Middle frontal gyrus (tissue), 1 donor: ENCODE measurements around the gene P4HB.

Experiments
- DNase-seq: peaks from one replicate; pipeline ENCODE4 v3.0.0-alpha.2; 2015; ENCODE audit warnings: low spot score; ENCODE audit errors: extremely low spot score

The P4HB gene

DNA sequence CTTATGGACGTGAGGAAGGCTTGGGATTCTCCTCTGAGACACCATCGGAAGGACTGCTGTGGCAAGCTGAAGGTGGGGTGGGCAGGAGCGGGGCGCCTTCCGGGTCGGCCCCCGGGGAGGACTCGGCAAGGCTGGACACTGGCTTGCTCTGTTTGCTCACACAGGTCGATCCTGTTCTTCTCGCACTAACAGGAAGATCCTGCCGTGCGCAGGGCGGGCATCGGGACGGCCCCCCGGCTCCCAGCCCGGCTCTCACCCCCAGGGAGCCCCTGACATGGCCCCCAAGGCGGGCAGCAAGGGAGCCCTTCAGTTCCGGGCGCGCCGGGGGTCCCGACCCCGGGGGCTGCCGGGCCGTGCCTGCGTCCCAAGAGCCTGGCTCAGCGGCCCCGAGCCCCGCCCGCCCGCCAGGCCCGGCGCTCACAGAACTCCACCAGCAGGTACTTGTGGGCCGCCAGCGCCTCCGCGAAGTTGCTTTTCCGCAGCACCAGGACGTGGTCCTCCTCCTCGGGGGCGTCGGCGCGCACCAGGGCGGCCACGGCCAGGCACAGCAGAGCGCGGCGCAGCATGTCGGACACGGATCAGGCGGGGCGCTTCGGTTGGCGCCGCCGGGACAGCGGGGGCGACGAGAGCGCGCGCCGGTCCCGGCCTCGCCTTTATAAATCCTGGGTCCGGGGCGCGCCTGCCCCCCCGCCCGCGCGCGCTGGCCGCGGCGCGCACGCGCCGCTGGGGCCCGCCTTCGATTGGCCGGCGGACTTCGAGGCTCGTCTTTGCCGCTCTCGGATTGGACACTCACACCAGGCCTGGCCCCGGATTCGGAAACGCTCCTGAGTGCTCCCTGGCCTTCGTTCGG lies at the start of gene P4HB:
Gene P4HB, minus strand, starts transcription at position 630 of the 850 bp plus-strand sequence. Its CDS starts 64 bp downstream, at position 566.
- no peak for DNase-seq

DNA sequence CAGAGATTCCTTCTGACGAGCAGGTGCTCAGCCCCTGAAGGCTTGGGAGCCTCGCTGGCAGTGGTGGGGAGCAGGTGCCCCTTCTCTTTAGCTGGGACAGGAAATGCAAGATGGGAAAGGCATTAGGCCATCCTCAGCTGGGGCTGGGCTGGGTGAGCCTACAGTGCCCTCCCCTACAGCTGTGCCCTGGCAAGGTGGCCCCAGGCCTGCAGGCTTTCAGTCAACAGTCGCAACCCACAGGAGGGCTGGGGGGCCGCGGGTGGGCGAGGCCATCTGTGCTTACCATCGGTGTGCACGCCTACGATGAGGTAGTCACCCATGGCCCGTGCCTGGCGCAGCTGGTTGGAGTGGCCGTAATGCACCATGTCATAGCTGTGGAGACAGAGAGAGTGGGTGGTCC lies 48.9 kb upstream of the P4HB start:
- DNase-seq, result no peak

DNA sequence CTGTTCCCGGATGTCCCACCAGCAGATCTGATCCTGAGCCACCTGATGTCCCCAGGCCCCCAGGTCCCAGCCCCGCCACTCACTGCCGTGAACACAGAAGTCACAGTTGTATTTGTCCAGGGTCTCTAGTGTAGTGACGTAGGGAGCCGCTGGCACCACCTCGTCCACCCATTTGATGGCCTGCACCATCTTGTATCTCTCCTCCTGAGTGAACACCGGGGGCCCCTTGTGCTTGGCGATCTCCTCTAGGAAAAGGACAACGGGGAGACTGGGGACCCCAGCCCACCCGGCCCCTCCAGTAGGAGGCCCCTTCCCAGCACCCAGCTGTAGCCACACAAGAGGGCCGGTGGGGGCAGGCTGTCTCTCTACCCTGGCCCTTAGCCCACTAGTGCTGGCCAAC lies 48.5 kb upstream of the P4HB start:
- no peak for DNase-seq

DNA sequence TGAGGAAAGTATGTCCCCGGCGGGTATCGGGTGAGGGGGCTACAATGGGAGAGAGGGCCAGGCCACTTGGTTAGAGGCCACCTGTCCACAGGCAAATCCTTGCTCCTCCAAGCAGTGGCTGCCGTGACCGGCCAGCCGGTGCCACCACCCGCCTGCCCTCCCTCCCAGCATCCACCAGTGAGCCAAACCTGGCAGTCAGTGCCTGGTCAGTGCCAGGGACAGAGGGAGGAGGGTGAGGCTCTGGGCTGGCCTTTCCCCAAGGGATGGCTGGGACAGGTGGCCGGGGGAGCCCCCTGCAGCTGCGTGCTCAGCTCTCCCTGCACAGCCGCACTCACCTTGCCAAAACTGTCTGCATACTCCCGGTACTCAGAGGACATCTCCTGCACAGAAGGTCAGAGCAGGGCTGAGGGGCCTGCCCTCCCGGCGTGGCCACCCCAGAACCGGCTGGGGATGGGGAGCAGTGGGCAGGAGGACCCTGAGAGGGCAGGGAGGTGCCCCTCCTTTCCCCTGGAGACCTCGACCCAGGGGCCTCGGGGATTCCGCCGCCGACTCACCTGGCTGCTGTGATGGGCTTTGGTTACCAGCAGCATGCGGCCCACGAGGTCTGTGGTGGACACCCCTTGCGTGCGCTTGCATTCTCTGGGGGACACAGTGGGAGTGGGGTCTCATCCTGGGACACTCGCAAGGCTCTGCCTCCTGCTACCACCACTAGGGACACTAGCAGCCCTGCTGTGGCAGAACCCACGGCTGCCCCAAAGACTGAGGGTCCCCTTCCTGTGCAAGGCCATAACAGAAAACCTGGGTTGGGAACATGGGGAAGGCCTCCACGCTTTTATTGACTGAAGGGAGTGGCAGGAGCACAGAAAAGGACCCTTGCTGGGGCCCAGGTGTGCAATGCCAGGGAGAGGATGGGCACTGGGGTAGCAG lies 47.1 kb upstream of the P4HB start:
- DNase-seq, result no peak

DNA sequence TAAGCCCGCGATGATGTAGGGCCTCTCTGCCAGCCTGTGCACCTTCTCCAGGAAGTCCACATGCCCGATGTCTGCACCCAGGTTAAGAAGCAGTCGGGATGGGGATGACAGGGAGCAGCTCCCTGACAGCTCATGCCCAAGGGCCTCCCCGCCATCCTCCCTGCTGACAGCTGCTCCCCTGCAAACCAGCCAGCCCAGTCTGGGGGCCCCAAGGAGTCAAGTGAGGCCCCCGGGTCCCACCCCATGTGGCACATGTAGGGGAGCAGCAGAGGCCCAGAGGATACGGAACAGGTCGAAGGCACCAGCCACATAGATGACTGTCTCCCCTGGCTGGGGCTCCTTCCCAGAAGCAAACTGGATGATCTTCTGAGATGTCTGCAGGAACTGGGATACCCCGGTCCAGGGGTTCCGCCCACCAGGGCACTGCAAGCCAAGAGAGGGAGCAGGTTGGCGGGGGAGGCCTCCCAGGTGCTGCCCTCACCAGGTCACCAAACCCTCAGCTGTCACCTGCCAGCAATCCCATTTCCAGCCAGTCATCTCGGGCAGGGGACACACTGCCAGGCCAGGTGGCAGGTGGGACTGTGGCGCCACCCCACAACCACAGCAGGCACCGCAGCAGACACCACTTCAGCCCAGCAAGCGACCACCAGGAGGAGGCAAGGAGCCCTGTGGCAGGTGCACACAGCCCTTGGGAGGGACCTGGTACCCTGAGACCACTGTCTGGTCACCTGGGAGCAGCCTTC lies 46.3 kb upstream of the P4HB start:
- DNase-seq, result no peak

DNA sequence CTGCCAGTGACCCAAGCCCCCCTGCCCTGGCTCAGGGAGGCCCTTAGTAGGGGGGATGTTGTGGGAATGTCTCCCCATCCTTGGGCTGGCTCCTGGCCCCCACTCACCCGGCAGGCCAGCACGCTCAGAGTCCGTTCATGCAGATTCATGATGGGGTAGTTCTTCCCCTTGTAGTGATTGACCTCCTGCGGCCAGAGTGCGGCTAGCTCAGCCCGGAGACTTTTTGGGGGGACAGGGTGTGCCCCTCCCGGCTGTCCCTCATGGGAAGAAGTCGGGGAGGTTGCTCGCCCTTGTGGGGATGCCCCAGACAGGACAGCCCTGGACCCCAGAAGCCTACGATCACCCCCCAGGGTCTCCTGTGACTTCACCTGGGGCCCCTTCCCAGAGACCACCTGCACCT lies 45.7 kb upstream of the P4HB start:
- no peak for DNase-seq

DNA sequence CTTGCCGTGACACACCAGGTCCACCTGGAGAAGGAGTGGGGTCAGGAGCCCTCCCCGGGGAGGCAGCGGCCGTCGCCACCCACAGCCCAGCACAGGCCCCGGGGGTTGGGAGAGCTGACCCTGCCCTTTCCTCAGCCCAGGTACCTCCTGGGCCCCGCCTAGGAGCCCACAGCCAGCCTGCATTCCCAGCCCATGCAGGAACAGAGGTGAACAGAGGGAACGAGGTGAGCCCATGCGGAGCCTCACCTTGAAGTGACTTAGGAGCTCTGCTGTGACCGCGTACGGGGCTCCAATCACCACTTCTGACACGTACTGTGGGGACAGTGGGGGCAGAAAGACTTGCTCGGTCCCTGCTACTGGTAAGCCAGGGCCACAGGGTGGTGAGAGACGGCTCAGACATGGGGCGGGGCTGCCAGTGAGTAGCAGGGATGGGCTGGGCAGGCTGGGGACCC lies 45.1 kb upstream of the P4HB start:
- DNase-seq, result no peak

DNA sequence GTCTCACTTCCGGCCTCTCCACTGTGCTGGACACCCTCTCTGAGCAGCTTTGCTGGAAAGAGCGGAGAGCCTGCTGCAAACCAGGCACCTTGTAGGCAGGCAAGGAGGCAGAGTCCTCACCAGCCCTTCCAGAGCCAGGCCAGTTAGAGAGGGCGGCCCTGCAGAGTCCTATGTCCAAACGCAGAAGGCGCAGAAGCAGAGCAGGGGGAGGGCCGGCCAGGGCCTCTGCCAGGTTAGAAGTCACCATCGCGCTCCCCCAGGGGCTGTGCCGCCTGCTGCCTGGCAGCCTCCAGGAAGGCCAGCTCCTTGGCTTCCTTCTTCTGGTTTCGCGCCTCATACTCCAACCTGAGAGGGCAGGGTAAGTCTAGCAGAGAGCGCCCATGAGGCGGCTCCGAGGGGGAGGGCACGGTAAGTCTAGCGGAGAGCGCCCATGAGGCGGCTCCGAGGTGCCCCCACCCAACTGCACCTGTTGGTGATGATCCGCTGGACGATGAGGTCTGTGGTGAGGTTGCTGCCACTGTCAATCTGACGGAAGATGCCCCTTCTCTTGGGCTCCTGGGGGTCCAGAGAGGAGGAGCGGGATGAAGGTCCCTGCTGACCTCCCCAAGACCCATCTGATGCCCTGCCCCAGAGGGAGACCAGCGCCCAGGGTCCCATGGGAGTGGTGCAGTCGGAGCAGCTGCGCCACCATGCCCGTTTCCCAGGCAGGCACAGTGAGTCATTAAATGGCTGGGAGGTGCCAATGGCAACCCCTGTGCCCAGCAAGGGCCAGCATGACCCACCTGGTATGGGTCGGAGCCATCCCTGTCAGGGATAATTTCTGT lies 44.5 kb upstream of the P4HB start:
- DNase-seq, result no peak

DNA sequence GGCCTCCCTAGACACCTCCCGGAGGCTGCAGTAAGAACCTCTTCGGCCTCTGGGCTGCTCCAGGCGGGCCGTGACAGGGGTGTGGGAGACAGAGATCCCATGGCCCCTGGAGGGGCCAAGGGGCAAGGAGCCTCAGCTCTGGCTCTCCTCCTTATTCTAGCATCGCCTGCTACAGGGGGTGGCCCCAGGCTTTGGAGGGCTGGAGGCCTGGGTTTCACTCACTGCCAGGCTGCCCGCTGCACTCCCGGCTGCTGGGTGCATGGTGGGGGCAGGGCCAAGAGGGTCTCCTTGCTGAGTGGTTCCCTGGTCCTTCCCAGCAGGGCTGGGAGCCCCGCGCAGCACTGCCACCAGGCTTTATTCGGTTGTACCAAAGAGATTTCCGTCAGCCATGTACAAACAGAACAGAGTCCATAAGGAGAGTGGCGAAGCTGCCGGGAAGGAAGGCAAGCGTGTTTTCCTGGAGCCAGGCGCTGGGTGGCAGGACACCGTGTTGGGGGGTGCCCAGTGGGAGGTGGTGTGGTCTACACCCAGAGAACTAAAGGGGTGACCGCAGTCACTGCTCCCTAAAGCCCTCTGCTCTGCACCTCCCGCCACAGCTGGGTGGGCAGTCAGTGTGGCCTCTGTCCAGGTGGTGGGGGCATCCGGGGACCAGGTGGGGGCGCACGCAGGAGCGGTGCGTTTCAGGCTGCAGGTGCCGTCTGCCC lies 43.7 kb upstream of the P4HB start:
- DNase-seq, result no peak

DNA sequence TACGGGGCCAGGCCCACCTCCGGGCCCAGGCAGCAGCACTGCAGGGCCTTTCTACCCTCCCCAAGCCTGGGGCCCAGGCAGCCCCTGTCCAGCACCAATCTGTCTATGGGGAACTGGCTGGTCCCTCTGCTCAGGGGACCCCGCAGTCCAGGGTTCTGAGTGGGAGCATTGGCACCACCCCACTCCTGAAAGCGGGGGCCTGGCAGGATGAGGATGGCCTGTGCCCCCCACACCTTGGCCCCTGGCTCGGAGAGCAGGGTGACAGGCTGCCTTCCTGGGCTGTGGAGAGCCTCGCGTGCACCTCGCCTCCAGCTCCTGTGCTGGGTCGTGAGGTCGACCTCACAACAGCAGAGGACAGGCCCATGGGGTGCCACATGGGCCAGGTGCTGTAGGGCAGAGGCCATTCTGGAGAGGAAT lies 43.1 kb upstream of the P4HB start:
- DNase-seq, result no peak

DNA sequence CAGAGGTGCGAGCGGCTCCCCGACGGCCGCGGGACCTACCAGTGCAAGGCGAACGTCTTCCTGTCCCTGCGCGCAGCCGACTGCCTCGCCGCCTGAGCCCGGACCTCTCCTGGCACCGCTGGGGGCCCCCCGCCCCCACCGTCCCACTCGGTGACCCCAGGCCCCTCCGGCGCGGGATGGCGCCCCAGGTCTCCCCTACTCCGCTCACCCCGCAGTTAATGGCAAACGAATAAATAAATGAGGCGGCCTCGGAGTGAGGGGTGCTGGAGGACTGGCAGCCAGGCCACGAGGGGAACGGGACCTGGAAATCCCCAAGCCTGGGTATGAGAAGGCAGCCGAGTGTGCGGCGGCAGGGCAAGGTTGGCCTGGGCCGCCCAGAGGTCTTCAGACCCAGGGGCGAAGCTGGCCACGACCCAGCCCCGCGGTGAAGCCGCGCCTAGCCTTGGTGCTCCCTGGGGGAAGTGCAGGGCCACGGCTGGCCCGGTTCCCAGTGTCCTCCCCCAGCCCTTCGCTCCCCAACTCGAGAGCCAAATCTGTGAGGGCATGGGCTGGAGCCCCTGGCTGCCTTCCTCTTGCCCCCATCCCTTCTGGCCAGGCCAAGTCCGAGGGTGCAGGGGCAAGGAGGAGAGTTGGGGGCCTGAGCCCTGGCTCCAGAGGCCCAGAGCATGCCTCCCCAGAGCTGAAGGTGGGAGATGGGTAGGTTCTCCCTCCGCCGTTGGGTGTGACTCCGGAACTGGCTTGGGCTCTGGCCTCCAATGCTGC lies 42.5 kb upstream of the P4HB start:
- no peak for DNase-seq

DNA sequence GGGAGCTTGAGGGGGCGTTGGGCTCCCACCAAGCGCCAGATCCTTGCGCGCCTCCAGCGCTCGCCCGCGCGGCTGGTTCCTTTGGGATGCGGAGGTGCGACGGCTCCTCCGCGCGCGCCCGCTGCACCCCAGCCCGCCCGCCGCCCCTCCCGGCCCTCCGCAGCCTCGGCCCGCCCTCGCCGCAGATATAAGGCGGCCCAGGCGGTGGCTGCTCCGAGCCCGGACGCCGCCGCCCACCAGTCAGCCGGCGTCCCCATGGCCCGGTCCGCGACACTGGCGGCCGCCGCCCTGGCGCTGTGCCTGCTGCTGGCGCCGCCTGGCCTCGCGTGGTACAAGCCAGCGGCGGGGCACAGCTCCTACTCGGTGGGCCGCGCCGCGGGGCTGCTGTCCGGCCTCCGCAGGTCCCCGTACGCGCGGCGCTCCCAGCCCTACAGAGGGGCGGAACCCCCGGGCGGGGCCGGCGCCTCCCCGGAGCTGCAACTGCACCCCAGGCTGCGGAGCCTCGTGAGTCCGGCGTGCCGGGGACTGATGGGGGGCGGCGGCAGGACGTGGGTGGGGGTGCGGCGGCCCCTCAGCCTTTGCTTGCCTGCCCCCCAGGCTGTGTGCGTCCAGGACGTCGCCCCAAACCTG lies 41.8 kb upstream of the P4HB start, which contains the start of gene NPB:
Gene NPB, plus strand, starts transcription at position 216 of the 630 bp plus-strand sequence. Its CDS starts 40 bp downstream, at position 256.
- DNase-seq, result no peak

DNA sequence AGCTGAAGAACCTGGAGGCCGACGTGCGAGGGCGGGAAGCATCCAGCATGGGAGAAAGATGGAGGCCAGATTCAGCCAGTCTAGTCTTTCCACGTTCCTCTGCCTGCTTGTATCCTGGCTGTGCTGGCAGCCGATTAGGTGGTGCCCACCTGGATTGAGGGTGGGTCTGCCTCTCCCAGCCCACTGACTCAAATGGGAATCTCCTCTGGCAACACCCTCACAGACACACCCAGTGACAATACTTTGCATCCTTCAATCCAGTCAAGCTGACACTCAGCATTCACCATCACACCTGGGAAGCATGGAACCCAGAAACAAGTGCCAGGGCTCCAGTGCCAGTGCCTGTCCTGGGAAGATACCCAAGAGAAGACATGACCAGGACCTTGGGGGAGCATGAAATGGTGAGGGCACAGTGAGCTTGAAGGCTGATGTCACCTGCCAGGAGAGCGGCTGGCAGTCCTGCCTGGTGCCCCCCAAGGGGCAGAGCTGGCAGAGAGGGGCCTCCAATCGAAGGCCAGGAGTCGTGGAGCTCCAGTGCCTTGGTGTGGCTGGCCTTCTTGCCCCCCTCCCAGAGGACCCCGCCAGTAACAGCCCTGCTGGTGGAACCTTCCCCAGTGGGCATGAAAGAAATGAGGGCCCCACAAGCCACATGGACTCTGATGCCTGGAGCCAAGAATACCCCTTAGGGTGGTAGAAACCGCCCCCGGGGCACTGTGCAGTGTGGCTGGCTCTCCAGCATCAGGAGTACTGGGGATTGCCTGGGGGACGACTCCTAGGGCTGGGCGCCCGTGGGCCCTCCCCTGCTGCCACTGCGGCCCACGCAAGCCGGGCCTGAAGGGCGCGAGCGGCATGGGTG lies 41.1 kb upstream of the P4HB start:
- no peak for DNase-seq

DNA sequence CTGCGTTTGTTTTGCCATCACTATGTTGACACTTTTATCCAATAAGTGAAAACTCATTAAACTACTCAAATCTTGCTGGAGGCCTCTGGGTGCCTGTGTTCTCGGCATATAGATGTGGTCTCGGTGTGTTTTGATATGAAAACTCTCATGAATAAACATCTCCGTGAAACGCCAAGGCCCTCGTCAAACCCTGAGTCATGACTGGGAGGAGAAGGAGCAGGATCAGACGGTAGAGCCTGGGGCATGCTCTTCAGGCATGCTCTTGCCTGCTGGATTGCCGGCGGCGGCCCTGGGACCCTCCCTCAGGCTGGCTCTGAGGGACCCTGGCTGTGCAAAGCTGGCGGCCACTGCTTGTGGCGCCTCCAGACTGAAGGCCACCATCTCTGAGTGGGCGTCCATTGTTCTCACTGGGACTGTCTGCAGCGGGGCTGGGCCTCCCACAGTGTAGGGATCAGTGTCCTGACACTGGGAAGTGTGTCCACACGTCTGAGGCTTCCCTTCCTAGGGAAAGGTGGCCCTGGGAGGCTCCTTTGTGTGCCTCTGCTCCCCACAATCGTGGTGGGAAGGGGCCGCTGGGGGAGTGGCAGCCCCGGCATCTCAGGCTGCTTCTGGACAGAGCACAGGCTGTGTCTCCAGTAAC lies 40.0 kb upstream of the P4HB start:
- no peak for DNase-seq

DNA sequence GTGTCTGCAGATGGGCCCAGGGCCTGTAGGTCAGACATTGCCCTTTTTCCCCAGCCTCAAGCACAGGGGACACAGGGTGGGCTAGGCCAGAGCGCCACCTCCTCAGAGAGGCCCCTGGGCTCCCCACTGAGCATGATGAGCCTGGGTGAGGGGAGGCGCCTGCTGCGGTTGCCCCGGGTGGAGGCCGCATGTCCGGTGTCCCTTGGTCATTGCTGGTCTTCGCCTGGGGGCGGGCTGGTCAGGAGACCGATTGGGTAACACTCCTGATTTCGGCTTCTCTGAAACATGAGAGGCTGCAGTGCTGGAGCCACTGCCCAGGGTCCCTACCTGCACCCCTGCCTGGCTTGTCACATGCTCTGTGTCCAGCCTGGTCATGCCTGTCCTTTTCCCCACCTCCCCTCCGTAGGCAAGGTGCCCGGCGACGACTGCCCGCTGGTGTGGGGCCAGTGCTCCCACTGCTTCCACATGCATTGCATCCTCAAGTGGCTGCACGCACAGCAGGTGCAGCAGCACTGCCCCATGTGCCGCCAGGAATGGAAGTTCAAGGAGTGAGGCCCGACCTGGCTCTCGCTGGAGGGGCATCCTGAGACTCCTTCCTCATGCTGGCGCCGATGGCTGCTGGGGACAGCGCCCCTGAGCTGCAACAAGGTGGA lies 39.3 kb upstream of the P4HB start:
- DNase-seq, result no peak

DNA sequence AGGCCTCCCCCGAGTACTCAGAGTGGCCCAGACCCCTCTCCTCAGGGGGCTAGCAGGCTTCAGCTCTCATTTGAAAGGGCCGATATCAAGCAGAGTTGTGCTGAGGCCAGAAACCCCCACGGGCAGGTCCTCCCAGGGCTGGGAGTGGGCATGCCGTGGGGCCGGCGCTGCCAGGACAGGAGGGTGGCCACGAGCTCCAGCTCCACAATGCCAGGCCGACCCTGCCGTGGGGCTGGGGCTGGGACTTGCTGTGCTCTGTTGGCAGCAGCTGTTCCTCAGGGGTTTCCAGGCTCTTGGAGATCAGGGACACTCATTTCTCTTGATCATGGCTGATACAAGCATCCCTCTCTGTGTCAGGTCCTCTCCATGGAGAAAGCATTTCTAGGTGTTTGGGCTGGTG lies 38.5 kb upstream of the P4HB start:
- DNase-seq, result no peak
